Keratinocyte (primary cell): ENCODE results near the gene TMEM61.

ENCODE experiments used
- EZH2 ChIP-seq: IDR thresholded peaks from one replicate; pipeline ENCODE4 v1.6.1; 2012; ENCODE audit warnings: inconsistent platforms, mild to moderate bottlenecking, low read length, moderate library complexity
- TF ChIP-seq, protein P1 (sequence below), 3 experiments: IDR thresholded peaks in 1 of 3; conservative IDR thresholded peaks in 1 of 3; optimal IDR thresholded peaks in 1 of 3; 2 replicates in 2 of 3; 3 replicates in 1 of 3; pipeline versions ENCODE3 to v1.5.1; 2011; ENCODE audit warnings: low read length in 3 of 3, mild to moderate bottlenecking in 3 of 3, moderate library complexity in 2 of 3, control low read depth in 1 of 3, inconsistent platforms in 1 of 3; ENCODE audit not compliant: insufficient read depth in 2 of 3; ENCODE audit errors: extremely low read depth in 1 of 3

DNA sequence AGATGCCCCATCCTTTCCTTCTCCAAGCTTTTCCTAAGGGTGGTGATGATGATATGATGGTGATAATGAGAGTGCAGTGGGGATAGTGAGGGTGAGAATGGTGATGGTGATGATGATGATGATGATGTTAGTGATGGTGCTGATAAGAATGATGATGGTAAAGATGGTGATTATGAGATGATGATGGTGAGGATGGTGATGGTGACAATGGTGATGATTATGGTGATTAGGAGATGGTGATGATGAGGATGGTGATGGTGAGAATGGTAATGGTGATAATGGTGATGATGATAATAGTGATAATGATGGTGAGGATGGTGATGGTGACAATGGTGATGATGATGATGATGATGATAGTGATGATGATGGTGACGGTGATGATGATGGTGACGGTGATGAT is 22.3 kb downstream of the TMEM61 start:
- TF ChIP-seq, protein P1, sequence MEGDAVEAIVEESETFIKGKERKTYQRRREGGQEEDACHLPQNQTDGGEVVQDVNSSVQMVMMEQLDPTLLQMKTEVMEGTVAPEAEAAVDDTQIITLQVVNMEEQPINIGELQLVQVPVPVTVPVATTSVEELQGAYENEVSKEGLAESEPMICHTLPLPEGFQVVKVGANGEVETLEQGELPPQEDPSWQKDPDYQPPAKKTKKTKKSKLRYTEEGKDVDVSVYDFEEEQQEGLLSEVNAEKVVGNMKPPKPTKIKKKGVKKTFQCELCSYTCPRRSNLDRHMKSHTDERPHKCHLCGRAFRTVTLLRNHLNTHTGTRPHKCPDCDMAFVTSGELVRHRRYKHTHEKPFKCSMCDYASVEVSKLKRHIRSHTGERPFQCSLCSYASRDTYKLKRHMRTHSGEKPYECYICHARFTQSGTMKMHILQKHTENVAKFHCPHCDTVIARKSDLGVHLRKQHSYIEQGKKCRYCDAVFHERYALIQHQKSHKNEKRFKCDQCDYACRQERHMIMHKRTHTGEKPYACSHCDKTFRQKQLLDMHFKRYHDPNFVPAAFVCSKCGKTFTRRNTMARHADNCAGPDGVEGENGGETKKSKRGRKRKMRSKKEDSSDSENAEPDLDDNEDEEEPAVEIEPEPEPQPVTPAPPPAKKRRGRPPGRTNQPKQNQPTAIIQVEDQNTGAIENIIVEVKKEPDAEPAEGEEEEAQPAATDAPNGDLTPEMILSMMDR (optimal IDR thresholded peaks at IDR 0.05 in 1 of 3, IDR thresholded peaks at IDR 0.05 in 1 of 3, conservative IDR thresholded peaks at IDR 0.05 in 1 of 3; ENCODE audit: extremely low read depth in 1 of 3, insufficient read depth in 2 of 3, low read length in 3 of 3) = no peak
- no peak for TF ChIP-seq EZH2
